Neural crest cell (in vitro differentiated cells): Measurements from ENCODE around the gene KXD1. TPM values are rescaled to one million over a fixed set of nuclear protein-coding genes. Genes with fewer than 3 reads are reported as not detected.
"Not testable (repeated sequence)": the region's sequence is repeated elsewhere in the genome, so short reads cannot be mapped to it uniquely, and the experiment has no call there.

ENCODE experiments used
- DNase-seq: peaks from one replicate; pipeline ENCODE4 v3.0.0; 2021; ENCODE audit warnings: low read depth, mixed read lengths, low spot score
- H3K27ac Mint-ChIP-seq: one replicate; pipeline ENCODE4 v1.8.0; 2021; ENCODE audit warnings: mild to moderate bottlenecking, mixed read lengths; ENCODE audit not compliant: unreplicated experiment
- H3K27me3 Mint-ChIP-seq: 2 replicates; pipeline ENCODE4 v1.8.0; 2021; ENCODE audit warnings: low read depth, mild to moderate bottlenecking, mixed read lengths
- H3K36me3 Mint-ChIP-seq: 2 replicates; pipeline ENCODE4 v1.8.0; 2021; ENCODE audit warnings: low read depth, mild to moderate bottlenecking, mixed read lengths
- H3K4me1 Mint-ChIP-seq: 2 replicates; pipeline ENCODE4 v1.8.0; 2021; ENCODE audit warnings: mixed read lengths
- H3K4me3 Mint-ChIP-seq: one replicate; pipeline ENCODE4 v1.8.0; 2021; ENCODE audit warnings: mild to moderate bottlenecking, mixed read lengths
- H3K9me3 Mint-ChIP-seq: 2 replicates; pipeline ENCODE4 v1.8.0; 2021; ENCODE audit warnings: mixed read lengths
- total RNA-seq: library from RNA; stranded (reverse); gene quantifications from 2 replicates; pipeline ENCODE4 v1.2.1, GENCODE V29; 2021
- TF ChIP-seq, protein P1 (sequence below): fragments of 200-600 bp; sonication (generic); conservative IDR thresholded peaks from 2 replicates; pipeline ENCODE4 v1.5.0; 2021; ENCODE audit warnings: antibody characterized with exemption, mild to moderate bottlenecking

Gene KXD1
- total RNA-seq, 1 donor from 2014 or later, result 88.5 TPM

DNA sequence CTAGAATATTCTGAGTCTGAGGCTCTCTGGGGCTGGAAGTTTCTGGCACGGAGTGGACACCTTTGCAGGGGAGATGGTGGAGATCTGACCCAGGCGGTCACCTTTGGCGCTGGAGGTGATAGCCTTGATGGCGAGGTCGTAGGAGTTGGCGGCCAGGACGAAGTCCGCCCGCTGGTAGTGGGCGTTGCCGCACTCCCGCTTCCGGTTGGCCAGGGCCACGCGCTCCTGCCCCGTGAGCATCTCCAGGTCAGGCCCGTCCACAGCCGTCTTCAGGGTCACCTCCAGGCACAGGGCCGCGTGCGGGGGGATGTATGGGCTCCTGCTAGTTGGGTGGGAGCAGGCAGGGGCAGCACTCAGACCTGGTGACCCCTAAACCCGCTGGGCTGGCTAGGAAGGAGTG is 19.6 kb upstream of the KXD1 start:
- Mint-ChIP-seq H3K9me3 (no peaks in the 10 kb centered on the region), H3K36me3 (peaks cover 5% of the 10 kb centered on the region), H3K27ac (no peak overlapping the region), H3K4me1 (peaks cover 8% of the 10 kb centered on the region), H3K4me3 (peak overlapping the region; percentile 64), H3K27me3 (no peaks in the 10 kb centered on the region)
- TF ChIP-seq, protein P1, sequence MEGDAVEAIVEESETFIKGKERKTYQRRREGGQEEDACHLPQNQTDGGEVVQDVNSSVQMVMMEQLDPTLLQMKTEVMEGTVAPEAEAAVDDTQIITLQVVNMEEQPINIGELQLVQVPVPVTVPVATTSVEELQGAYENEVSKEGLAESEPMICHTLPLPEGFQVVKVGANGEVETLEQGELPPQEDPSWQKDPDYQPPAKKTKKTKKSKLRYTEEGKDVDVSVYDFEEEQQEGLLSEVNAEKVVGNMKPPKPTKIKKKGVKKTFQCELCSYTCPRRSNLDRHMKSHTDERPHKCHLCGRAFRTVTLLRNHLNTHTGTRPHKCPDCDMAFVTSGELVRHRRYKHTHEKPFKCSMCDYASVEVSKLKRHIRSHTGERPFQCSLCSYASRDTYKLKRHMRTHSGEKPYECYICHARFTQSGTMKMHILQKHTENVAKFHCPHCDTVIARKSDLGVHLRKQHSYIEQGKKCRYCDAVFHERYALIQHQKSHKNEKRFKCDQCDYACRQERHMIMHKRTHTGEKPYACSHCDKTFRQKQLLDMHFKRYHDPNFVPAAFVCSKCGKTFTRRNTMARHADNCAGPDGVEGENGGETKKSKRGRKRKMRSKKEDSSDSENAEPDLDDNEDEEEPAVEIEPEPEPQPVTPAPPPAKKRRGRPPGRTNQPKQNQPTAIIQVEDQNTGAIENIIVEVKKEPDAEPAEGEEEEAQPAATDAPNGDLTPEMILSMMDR, result no peak
- DNase-seq, result no peak

GRCh38 chr19:18539372-18539771 is 18.3 kb upstream of the KXD1 start:
- no peak overlapping the region for H3K27ac Mint-ChIP-seq
- no peak for DNase-seq
- H3K4me3 Mint-ChIP-seq, result no peak overlapping the region
- H3K4me1 Mint-ChIP-seq, result peaks cover 15% of the 10 kb centered on the region
- TF ChIP-seq, protein P1, result no peak
- peaks cover 5% of the 10 kb centered on the region for H3K36me3 Mint-ChIP-seq
- H3K9me3 Mint-ChIP-seq, result no peaks in the 10 kb centered on the region
- H3K27me3 Mint-ChIP-seq, result no peaks in the 10 kb centered on the region

DNA sequence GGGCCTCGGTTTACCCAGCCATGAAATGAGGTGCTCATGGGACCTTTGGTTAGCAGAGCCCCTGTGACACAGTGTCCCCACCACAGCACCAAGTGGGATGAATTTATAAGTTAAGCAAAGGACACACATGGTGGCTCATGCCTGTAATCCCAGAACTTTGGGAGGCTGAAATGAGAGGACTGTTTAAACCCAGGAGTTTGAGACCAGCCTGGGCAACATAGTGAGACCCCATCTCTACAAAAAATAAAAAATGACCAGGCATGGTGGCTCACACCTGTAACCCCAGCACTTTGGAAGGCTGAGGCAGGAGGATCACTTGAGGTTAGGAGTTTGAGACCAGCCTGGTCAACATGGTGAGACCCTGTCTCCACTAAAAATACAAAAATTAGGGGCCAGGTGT is 17.5 kb upstream of the KXD1 start:
- Mint-ChIP-seq H3K4me3 (peak overlapping the region; percentile 44), H3K4me1 (peaks cover 16% of the 10 kb centered on the region)
- not testable (repeated sequence) for H3K27ac Mint-ChIP-seq, H3K27me3 Mint-ChIP-seq, DNase-seq, H3K9me3 Mint-ChIP-seq, H3K36me3 Mint-ChIP-seq

DNA sequence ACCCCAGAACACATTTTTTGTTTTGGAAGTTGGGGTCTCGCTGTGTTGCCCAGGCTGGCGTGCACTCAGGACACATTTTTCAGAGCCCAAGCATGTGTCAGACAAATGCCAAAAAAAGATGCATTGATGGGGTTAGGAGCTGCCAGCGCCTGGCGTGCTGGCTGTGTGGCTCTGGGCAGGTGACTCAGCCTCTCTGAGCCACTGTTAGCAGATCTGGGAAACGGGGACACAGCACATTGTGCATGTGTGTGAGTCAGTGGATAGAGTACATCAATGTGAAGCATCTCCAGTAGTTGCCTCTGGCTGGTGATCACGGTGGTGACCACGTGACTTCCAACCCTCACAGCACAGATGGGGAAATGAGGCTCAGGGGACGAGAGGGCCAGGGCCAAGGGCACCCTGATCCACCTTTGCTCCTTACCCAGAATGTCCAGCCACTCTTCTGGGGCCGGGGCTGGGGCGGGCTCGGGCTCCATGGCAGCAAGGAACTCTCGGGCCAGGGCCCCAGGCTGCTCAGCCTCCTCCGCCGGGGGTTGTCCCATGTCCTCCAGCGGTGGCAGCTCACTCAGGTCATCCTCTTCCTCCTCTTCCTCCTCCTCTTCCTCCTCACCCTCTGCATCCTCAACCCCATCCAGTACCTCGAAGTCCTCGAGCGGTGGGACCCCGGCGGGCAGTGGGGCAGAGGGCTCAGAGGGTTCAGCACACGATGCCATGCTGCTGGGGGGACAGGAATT is 16.2 kb upstream of the KXD1 start:
- Mint-ChIP-seq H3K27ac (no peak overlapping the region), H3K27me3 (no peaks in the 10 kb centered on the region), H3K36me3 (peaks cover 4% of the 10 kb centered on the region), H3K4me1 (peaks cover 16% of the 10 kb centered on the region), H3K9me3 (no peaks in the 10 kb centered on the region), H3K4me3 (peak overlapping the region; percentile 74)
- DNase-seq, result no peak
- TF ChIP-seq, protein P1, result no peak

GRCh38 chr19:18541992-18542940 is 15.4 kb upstream of the KXD1 start:
- Mint-ChIP-seq H3K27me3 (no peaks in the 10 kb centered on the region), H3K4me1 (peaks cover 16% of the 10 kb centered on the region), H3K36me3 (no peaks in the 10 kb centered on the region), H3K27ac (peak overlapping the region; percentile 81), H3K4me3 (peak overlapping the region; percentile 90), H3K9me3 (no peaks in the 10 kb centered on the region)
- no peak for DNase-seq
- TF ChIP-seq, protein P1, result no peak
